ENCODE measurements around the gene HYAL1.

Gene HYAL1

DNA sequence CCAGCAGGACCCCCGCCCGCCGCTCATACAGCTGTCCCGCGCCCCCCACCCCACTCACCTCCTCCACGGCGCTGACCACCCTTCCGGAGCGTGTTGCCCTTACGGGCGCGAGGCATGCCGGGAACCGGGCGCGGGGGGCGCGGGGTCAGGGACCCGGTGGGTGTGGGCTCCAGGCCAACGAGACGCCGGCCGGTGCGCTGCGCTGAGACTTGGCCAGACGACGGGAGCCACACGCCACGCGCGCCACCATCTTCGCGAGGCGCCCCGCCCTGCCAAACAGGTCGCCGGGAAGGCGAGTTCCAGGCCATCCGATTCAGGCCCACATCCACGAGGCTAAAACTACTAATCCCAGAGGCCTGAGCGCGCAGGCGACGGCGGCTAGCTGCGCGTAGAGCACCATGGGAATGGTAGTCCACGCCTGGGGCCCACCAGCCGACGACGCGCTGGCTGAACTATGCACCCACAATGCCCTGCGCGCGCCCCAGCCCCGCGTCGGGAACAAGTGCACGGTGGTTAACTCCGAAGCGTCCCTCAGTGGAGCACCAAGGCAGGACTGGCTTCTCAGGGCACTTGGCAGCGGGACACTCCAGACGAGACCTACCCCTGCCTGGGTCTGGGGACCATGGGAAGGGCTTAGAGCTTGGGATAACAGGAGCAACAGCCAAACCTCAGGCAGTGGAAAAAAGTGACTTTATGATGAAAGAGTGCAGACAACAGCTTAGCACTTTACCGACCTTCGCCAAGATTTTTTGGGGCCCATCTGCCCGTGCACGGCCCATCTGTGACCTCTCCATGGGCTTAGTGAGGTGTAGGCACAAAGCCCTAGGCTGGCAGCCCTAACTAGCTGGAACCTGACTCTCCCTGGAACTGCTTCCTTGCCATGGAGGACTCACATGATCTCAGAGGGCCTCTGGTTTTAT, 11.0 kb downstream of the HYAL1 start, which contains the start of gene IFRD2:
IFRD2 (minus strand) TSS at position 271 of the 920 bp plus-strand sequence; CDS start at position 116, 155 bp downstream.
- Histone ChIP-seq H3K4me3 (ENCODE audit: low read length, poor library complexity, severe bottlenecking) (peak within 1 kb of the TSS; percentile 91), H3K9me3 (ENCODE audit: insufficient read depth, low read depth, low read length) (no peaks in the 10 kb centered on the region), H3K36me3 (ENCODE audit: insufficient read depth, low read length) (peaks cover 12% of the 10 kb centered on the region; the same call in 1 of the 2 replicates), H3F3A (ENCODE audit: low read depth) (no peaks in the 10 kb centered on the region), H3K4me2 (ENCODE audit: low read depth, low read length, poor library complexity, severe bottlenecking) (peak within 1 kb of the TSS; percentile 86), H3K9ac (ENCODE audit: low read depth, low read length, poor library complexity, severe bottlenecking) (peak within 1 kb of the TSS; percentile 76), H2AFZ (ENCODE audit: low read length) (peak within 1 kb of the TSS; percentile 65), H3K27me3 (ENCODE audit: insufficient read depth, low read length, poor library complexity, severe bottlenecking) (no peaks in the 10 kb centered on the region), H4K20me1 (ENCODE audit: insufficient read depth, low read length, poor library complexity, severe bottlenecking) (peaks cover 3% of the 10 kb centered on the region), H3K9me2 (replicated peaks; ENCODE audit: low read depth, low read length) (no peaks in the 10 kb centered on the region), H3K4me1 (ENCODE audit: insufficient read depth, low read length, poor library complexity, severe bottlenecking) (peaks cover 20% of the 10 kb centered on the region), H3K79me2 (ENCODE audit: insufficient read depth, low read length) (peaks cover 32% of the 10 kb centered on the region)
- TF ChIP-seq CTCF (conservative IDR thresholded peaks at IDR 0.05; ENCODE audit: low read length) (peak; percentile 17), EZH2phosphoT487 (IDR thresholded peaks at IDR 0.05; ENCODE audit: borderline replicate concordance) (no peak)

- peaks cover 18% of the 10 kb centered on the region for H3K4me1 ChIP-seq (ENCODE audit: insufficient read depth, low read length, poor library complexity, severe bottlenecking)
- no peak overlapping the region for H2AFZ ChIP-seq (ENCODE audit: low read length)
- peaks cover 12% of the 10 kb centered on the region; the same call in 1 of the 2 replicates for H3K36me3 ChIP-seq (ENCODE audit: insufficient read depth, low read length)
- H3K9me2 ChIP-seq (replicated peaks; ENCODE audit: low read depth, low read length), result no peaks in the 10 kb centered on the region
- H3K9ac ChIP-seq (ENCODE audit: low read depth, low read length, poor library complexity, severe bottlenecking), result peak overlapping the region; percentile 44
- peaks cover 3% of the 10 kb centered on the region for H4K20me1 ChIP-seq (ENCODE audit: insufficient read depth, low read length, poor library complexity, severe bottlenecking)
- H3K9me3 ChIP-seq (ENCODE audit: insufficient read depth, low read depth, low read length), result no peaks in the 10 kb centered on the region
- peaks cover 26% of the 10 kb centered on the region for H3K79me2 ChIP-seq (ENCODE audit: insufficient read depth, low read length)
- TF ChIP-seq CTCF (conservative IDR thresholded peaks at IDR 0.05; ENCODE audit: low read length) (no peak), EZH2phosphoT487 (IDR thresholded peaks at IDR 0.05; ENCODE audit: borderline replicate concordance) (no peak)
- no peaks in the 10 kb centered on the region for H3F3A ChIP-seq (ENCODE audit: low read depth)
- peak overlapping the region; percentile 86 for H3K4me2 ChIP-seq (ENCODE audit: low read depth, low read length, poor library complexity, severe bottlenecking)
- no peaks in the 10 kb centered on the region for H3K27me3 ChIP-seq (ENCODE audit: insufficient read depth, low read length, poor library complexity, severe bottlenecking)
- H3K4me3 ChIP-seq (ENCODE audit: low read length, poor library complexity, severe bottlenecking), result peak overlapping the region; percentile 91
These were observed 13.2 kb downstream of the HYAL1 start for GRCh38 chr3:50290161-50290641.

GRCh38 chr3:50289130-50289529, 14.2 kb downstream of the HYAL1 start:
- no peak overlapping the region for H3K4me3 ChIP-seq (ENCODE audit: low read length, poor library complexity, severe bottlenecking)
- no peak overlapping the region for H3K4me2 ChIP-seq (ENCODE audit: low read depth, low read length, poor library complexity, severe bottlenecking)
- H3K27me3 ChIP-seq (ENCODE audit: insufficient read depth, low read length, poor library complexity, severe bottlenecking), result no peaks in the 10 kb centered on the region
- peaks cover 26% of the 10 kb centered on the region for H3K79me2 ChIP-seq (ENCODE audit: insufficient read depth, low read length)
- H3K9ac ChIP-seq (ENCODE audit: low read depth, low read length, poor library complexity, severe bottlenecking), result no peak overlapping the region
- no peak overlapping the region for H2AFZ ChIP-seq (ENCODE audit: low read length)
- no peaks in the 10 kb centered on the region for H3K9me2 ChIP-seq (replicated peaks; ENCODE audit: low read depth, low read length)
- no peak for TF ChIP-seq EZH2phosphoT487 (IDR thresholded peaks at IDR 0.05; ENCODE audit: borderline replicate concordance)
- no peak for TF ChIP-seq CTCF (conservative IDR thresholded peaks at IDR 0.05; ENCODE audit: low read length)
- H3K9me3 ChIP-seq (ENCODE audit: insufficient read depth, low read depth, low read length), result no peaks in the 10 kb centered on the region
- H3K36me3 ChIP-seq (ENCODE audit: insufficient read depth, low read length), result peaks cover 12% of the 10 kb centered on the region; the same call in 1 of the 2 replicates
- no peaks in the 10 kb centered on the region for H3F3A ChIP-seq (ENCODE audit: low read depth)
- peaks cover 3% of the 10 kb centered on the region for H4K20me1 ChIP-seq (ENCODE audit: insufficient read depth, low read length, poor library complexity, severe bottlenecking)
- peaks cover 18% of the 10 kb centered on the region for H3K4me1 ChIP-seq (ENCODE audit: insufficient read depth, low read length, poor library complexity, severe bottlenecking)
